Effector memory CD8-positive, alpha-beta T cell (primary cell): ENCODE results near the gene CMTM4.
"Not testable (repeated sequence)": the region's sequence is repeated elsewhere in the genome, so short reads cannot be mapped to it uniquely, and the experiment has no call there.

Source experiments
- ATAC-seq: fragments of 150-1000 bp; cut with Tn5 transposase; replicated peaks from 2 replicates; pipeline ENCODE4 v1.10.0; 2021; ENCODE audit warnings: mild to moderate bottlenecking, moderate library complexity
- DNase-seq, 3 experiments: peaks; one replicate each; pipeline ENCODE4 v3.0.0; 2021
- H3K27ac Mint-ChIP-seq, 2 donors: one replicate each; pipeline ENCODE4 v1.8.0; 2022; ENCODE audit warnings: mild to moderate bottlenecking in 2 of 2, mixed read lengths in 2 of 2, moderate library complexity in 2 of 2
- H3K27me3 Mint-ChIP-seq, 2 donors: one replicate each; pipeline ENCODE4 v1.8.0; 2022; ENCODE audit warnings: mixed read lengths in 2 of 2
- H3K36me3 Mint-ChIP-seq: one replicate; pipeline ENCODE4 v1.8.0; 2022; ENCODE audit warnings: mild to moderate bottlenecking, moderate library complexity, mixed read lengths; ENCODE audit not compliant: insufficient read depth
- H3K4me1 Mint-ChIP-seq, 2 donors: one replicate each; pipeline ENCODE4 v1.8.0; 2022; ENCODE audit warnings: low read depth in 2 of 2, mixed read lengths in 2 of 2
- H3K4me3 Mint-ChIP-seq, 2 donors: one replicate each; pipeline ENCODE4 v1.8.0; 2022; ENCODE audit warnings: mild to moderate bottlenecking in 2 of 2, mixed read lengths in 2 of 2, moderate library complexity in 2 of 2
- H3K9me3 Mint-ChIP-seq, 2 donors: one replicate each; pipeline ENCODE4 v1.8.0; 2022; ENCODE audit warnings: mixed read lengths in 2 of 2

The CMTM4 gene

GRCh38 chr16:66619534-66620428 is 76.8 kb downstream of the CMTM4 start:
- H3K4me3 Mint-ChIP-seq: no peak overlapping the region
- H3K36me3 Mint-ChIP-seq: peaks cover 7% of the 10 kb centered on the region
- no peaks in the 10 kb centered on the region for H3K27me3 Mint-ChIP-seq
- H3K9me3 Mint-ChIP-seq: no peaks in the 10 kb centered on the region
- H3K27ac Mint-ChIP-seq: no peak overlapping the region
- no peak for ATAC-seq
- no peak for DNase-seq
- no peaks in the 10 kb centered on the region for H3K4me1 Mint-ChIP-seq

GRCh38 chr16:66618588-66619375 is 77.8 kb downstream of the CMTM4 start:
- ATAC-seq (no peak), DNase-seq (no peak)
- Mint-ChIP-seq H3K4me1 (no peaks in the 10 kb centered on the region), H3K4me3 (no peak overlapping the region), H3K27me3 (no peaks in the 10 kb centered on the region), H3K36me3 (peaks cover 15% of the 10 kb centered on the region), H3K27ac (no peak overlapping the region), H3K9me3 (no peaks in the 10 kb centered on the region)

GRCh38 chr16:66617728-66618127 is 78.8 kb downstream of the CMTM4 start:
- Mint-ChIP-seq H3K4me3 (no peak overlapping the region), H3K27ac (peak overlapping the region; percentile 44 to 64), H3K4me1 (no peaks in the 10 kb centered on the region), H3K9me3 (no peaks in the 10 kb centered on the region), H3K36me3 (peaks cover 23% of the 10 kb centered on the region), H3K27me3 (no peaks in the 10 kb centered on the region)
- DNase-seq (no peak), ATAC-seq (no peak)

- ATAC-seq (no peak), DNase-seq (no peak)
- peaks cover 30% of the 10 kb centered on the region for H3K36me3 Mint-ChIP-seq
- no peak overlapping the region for H3K4me3 Mint-ChIP-seq
- no peaks in the 10 kb centered on the region for H3K27me3 Mint-ChIP-seq
- H3K27ac Mint-ChIP-seq: peak overlapping the region in 1 of 2 donors; percentile 64
- no peaks in the 10 kb centered on the region for H3K9me3 Mint-ChIP-seq
- H3K4me1 Mint-ChIP-seq: no peaks in the 10 kb centered on the region
Observed at GRCh38 chr16:66617010-66617434, 79.5 kb downstream of the CMTM4 start.

- Mint-ChIP-seq H3K27ac (peak overlapping the region in 1 of 2 donors; percentile 64), H3K9me3 (no peaks in the 10 kb centered on the region), H3K36me3 (peaks cover 35% of the 10 kb centered on the region), H3K4me1 (no peaks in the 10 kb centered on the region), H3K4me3 (no peak overlapping the region), H3K27me3 (no peaks in the 10 kb centered on the region)
- ATAC-seq: no peak
- no peak for DNase-seq
Observed at GRCh38 chr16:66616592-66616991, 80.0 kb downstream of the CMTM4 start.

GRCh38 chr16:66616169-66616568 is 80.4 kb downstream of the CMTM4 start:
- Mint-ChIP-seq H3K27me3 (no peaks in the 10 kb centered on the region), H3K4me3 (no peak overlapping the region), H3K9me3 (no peaks in the 10 kb centered on the region), H3K36me3 (peaks cover 39% of the 10 kb centered on the region), H3K4me1 (no peaks in the 10 kb centered on the region), H3K27ac (no peak overlapping the region)
- ATAC-seq (no peak), DNase-seq (no peak)

GRCh38 chr16:66614161-66614802 is 82.3 kb downstream of the CMTM4 start:
- H3K9me3 Mint-ChIP-seq: no peaks in the 10 kb centered on the region
- no peak overlapping the region for H3K27ac Mint-ChIP-seq
- no peak for DNase-seq
- peaks cover 55% of the 10 kb centered on the region for H3K36me3 Mint-ChIP-seq
- no peaks in the 10 kb centered on the region for H3K4me1 Mint-ChIP-seq
- H3K27me3 Mint-ChIP-seq: no peaks in the 10 kb centered on the region
- no peak for ATAC-seq
- H3K4me3 Mint-ChIP-seq: no peak overlapping the region

- Mint-ChIP-seq H3K36me3 (peaks cover 63% of the 10 kb centered on the region), H3K4me1 (peaks cover 8 to 10% of the 10 kb centered on the region in 2 donors), H3K27ac (no peak overlapping the region), H3K4me3 (no peak overlapping the region), H3K27me3 (no peaks in the 10 kb centered on the region), H3K9me3 (no peaks in the 10 kb centered on the region)
- ATAC-seq (no peak), DNase-seq (no peak)
Observed at GRCh38 chr16:66612422-66612821, 84.1 kb downstream of the CMTM4 start.

GRCh38 chr16:66611911-66612310 is 84.6 kb downstream of the CMTM4 start:
- not testable (repeated sequence) for H3K9me3 Mint-ChIP-seq
- peaks cover 63% of the 10 kb centered on the region for H3K36me3 Mint-ChIP-seq

GRCh38 chr16:66610111-66610820 is 86.3 kb downstream of the CMTM4 start:
- Mint-ChIP-seq H3K9me3 (no peaks in the 10 kb centered on the region), H3K4me1 (peaks cover 23 to 26% of the 10 kb centered on the region in 2 donors), H3K27ac (peak overlapping the region; percentile 41 to 44), H3K4me3 (no peak overlapping the region), H3K27me3 (no peaks in the 10 kb centered on the region), H3K36me3 (peaks cover 62% of the 10 kb centered on the region)
- DNase-seq (no peak), ATAC-seq (no peak)

More at GRCh38 chr16:66611911-66612310, 84.6 kb downstream of the CMTM4 start:
- not testable (repeated sequence) for H3K27ac Mint-ChIP-seq, DNase-seq, H3K27me3 Mint-ChIP-seq, H3K4me3 Mint-ChIP-seq, ATAC-seq
- peaks cover 12 to 15% of the 10 kb centered on the region in 2 donors for H3K4me1 Mint-ChIP-seq

GRCh38 chr16:66609139-66609510 is 87.4 kb downstream of the CMTM4 start:
- Mint-ChIP-seq H3K4me1 (peaks cover 23 to 30% of the 10 kb centered on the region in 2 donors), H3K4me3 (no peak overlapping the region), H3K27me3 (no peaks in the 10 kb centered on the region), H3K36me3 (peaks cover 58% of the 10 kb centered on the region), H3K9me3 (no peaks in the 10 kb centered on the region), H3K27ac (no peak overlapping the region)
- ATAC-seq (no peak), DNase-seq (no peak)

GRCh38 chr16:66608241-66609138 is 88.1 kb downstream of the CMTM4 start:
- H3K27ac Mint-ChIP-seq: peak overlapping the region; percentile 19 to 75
- no peaks in the 10 kb centered on the region for H3K9me3 Mint-ChIP-seq
- H3K27me3 Mint-ChIP-seq: no peaks in the 10 kb centered on the region
- H3K4me1 Mint-ChIP-seq: peaks cover 28 to 37% of the 10 kb centered on the region in 2 donors
- ATAC-seq (peak; percentile 30), DNase-seq (peak; percentile 77 to 79 (median 78))
- peak overlapping the region; percentile 48 to 56 for H3K4me3 Mint-ChIP-seq
- H3K36me3 Mint-ChIP-seq: peaks cover 62% of the 10 kb centered on the region
